DND-41 (cell line): ENCODE results near the gene CRISPLD2.

Source experiments
- EZH2 ChIP-seq: IDR thresholded peaks from 3 replicates; pipeline ENCODE4 v1.6.1; 2012; ENCODE audit warnings: borderline replicate concordance, low read depth, mild to moderate bottlenecking, moderate library complexity, low read length, inconsistent platforms; ENCODE audit not compliant: severe bottlenecking
- TF ChIP-seq, protein P1 (sequence below): IDR thresholded peaks from 2 replicates; pipeline ENCODE4 v1.5.1; 2012; ENCODE audit warnings: borderline replicate concordance, low read length, moderate library complexity, mild to moderate bottlenecking; ENCODE audit not compliant: poor library complexity, severe bottlenecking; ENCODE audit errors: extremely low read depth

DNA sequence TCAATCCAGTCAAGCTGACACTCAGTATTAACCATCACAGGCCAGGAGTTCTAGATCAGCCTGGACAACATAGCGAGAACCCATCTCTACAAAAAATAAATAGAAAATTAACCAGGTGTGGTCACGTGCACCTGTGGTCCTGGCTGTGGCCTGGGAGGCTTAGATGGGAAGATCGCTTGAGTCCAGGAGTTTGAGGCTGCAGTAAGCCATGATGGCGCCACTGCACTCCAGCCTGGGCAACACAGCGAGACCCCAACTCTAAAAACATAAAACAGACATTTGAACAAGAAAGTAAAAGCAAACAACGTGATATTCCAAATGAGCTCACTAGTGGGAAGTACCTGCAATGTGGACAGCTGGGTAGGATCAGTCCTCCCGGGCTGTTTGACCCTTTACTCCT is 41.9 kb downstream of the CRISPLD2 start:
- TF ChIP-seq, protein P1, sequence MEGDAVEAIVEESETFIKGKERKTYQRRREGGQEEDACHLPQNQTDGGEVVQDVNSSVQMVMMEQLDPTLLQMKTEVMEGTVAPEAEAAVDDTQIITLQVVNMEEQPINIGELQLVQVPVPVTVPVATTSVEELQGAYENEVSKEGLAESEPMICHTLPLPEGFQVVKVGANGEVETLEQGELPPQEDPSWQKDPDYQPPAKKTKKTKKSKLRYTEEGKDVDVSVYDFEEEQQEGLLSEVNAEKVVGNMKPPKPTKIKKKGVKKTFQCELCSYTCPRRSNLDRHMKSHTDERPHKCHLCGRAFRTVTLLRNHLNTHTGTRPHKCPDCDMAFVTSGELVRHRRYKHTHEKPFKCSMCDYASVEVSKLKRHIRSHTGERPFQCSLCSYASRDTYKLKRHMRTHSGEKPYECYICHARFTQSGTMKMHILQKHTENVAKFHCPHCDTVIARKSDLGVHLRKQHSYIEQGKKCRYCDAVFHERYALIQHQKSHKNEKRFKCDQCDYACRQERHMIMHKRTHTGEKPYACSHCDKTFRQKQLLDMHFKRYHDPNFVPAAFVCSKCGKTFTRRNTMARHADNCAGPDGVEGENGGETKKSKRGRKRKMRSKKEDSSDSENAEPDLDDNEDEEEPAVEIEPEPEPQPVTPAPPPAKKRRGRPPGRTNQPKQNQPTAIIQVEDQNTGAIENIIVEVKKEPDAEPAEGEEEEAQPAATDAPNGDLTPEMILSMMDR, result no peak
- TF ChIP-seq EZH2, result no peak
